ENCODE results near the gene NOL3. TPM values are rescaled to one million over a fixed set of nuclear protein-coding genes. Genes with fewer than 3 reads are reported as not detected.
A peak's percentile ranks its signal among the peaks of the same experiment; 100 is the strongest.

The NOL3 gene
- total and polyA plus RNA-seq, 9 of the 15 experiments (the other 6 are each of a cell fraction or from before 2014, with no cell fraction given): 0.45 to 14.0 (median 5.4) TPM

DNA sequence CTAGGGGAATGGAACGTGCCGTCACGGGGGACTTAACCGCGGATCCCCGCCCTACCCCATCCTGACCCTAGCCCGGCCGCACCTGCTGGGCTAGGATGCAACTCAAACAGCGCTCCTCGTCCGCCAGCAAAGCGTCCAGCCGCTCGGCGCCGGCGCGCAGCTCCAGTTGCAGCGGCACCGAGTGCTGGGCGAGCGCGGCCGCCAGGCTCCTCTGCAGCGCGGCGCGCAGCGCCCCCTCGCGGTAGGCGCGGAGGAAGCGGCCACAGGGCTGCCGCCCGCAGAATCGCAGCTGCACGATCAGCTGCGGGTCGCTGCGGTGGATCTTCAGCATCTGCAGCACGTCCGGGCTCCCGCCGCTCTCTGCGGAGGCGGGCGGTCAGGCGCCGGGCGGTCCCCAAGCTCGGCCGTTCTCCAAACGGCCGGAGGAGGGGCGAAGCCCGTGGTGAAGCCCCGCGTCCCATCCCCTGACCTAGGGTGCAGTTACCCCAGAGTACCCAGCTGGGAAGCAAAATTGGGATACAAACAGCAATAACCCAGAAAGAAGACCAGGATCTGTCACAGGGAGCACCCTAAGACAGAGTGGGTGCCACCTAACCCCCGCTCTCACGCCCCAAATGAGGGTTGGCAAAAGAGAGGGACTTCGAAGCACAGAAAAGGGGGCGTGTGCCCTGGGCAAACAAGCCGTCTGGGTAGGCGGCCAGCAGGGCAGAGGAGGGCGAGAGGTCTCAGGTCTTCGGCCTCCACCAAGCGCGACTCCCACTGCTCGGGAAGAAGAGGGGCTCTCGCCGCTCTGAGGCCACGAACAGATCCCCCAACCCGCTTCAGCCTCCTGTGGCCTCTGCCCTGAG is 14.8 kb upstream of the NOL3 start:
- CTCF ChIA-PET (ENCODE audit: low intra/inter-chr PET ratio): interaction anchor here (0.6 to 3.2 kb wide), 10 partner anchors 16 to 219 kb away, joined by 3 to 29 read pairs (median 3); no protein-coding TSS in a partner anchor
- DNase-seq (ENCODE audit: extremely low read depth in 1 of 4, low spot score in 3 of 4): peak; percentile 81 to 87 (median 84)
- intact Hi-C loops (cut with micrococcal nuclease) (loop anchor here (1.0 to 5.0 kb wide), 2 partner anchors 137 to 178 kb away; no protein-coding TSS in a partner anchor), in situ Hi-C loops (cut with MboI) (loop anchor here (5.0 to 25.0 kb wide), 2 partner anchors 138 to 193 kb away; partner anchors contain the start of gene CES3)
- Histone ChIP-seq H3K36me3 (ENCODE audit: control insufficient read depth, insufficient read depth, low read length) (no peaks in the 10 kb centered on the region; the same call in 2 of the 3 replicates), H3K4me1 (replicated peaks in 1 of 2; ENCODE audit: control insufficient read depth in 2 of 2, insufficient read depth in 2 of 2, low read length in 2 of 2) (peaks cover 16 to 53% of the 10 kb centered on the region in 2 experiments), H3K4me2 (ENCODE audit: insufficient read depth, low read length) (peak overlapping the region; percentile 65; the same call in 1 of the 2 replicates), H3K9ac (ENCODE audit: insufficient read depth in 1 of 2, low read depth in 2 of 2, low read length in 2 of 2) (peak overlapping the region in 1 of 2 experiments; percentile 78; a peak in 2 of 4 replicates), H3K9me1 (ENCODE audit: control insufficient read depth, insufficient read depth, low read length) (no peaks in the 10 kb centered on the region), H3K27ac (ENCODE audit: extremely low read depth, low read depth, low read length) (no peak overlapping the region), H3K79me2 (ENCODE audit: control insufficient read depth, insufficient read depth, low read length) (peaks cover 17% of the 10 kb centered on the region), H3K27me3 (ENCODE audit: control insufficient read depth in 2 of 2, insufficient read depth in 2 of 2, low read length in 2 of 2) (no peaks in the 10 kb centered on the region), H3K9me3 (replicated peaks; ENCODE audit: control insufficient read depth, insufficient read depth, low read depth, low read length) (no peaks in the 10 kb centered on the region), H4K20me1 (replicated peaks; ENCODE audit: control insufficient read depth, insufficient read depth, low read length) (peaks cover 16% of the 10 kb centered on the region), H3K4me3 (no peak overlapping the region), H2AFZ (ENCODE audit: low read depth, low read length) (no peak overlapping the region)
- WGBS (ENCODE audit: insufficient coverage, low coverage, missing lambda C conversion rate): 11% methylated on average over 49 of the region's 74 CpGs
- BruUV-seq (replicated peaks): no TSS peak
- peak; percentile 83 for ATAC-seq
- POLR2A ChIA-PET: interaction anchor here (0.6 to 1.3 kb wide), 7 partner anchors 21 to 372 kb away, joined by 3 to 4 read pairs (median 3); no protein-coding TSS in a partner anchor
- FAIRE-seq: peak; percentile 74
- no peak for TF ChIP-seq SNAPC5 (CRISPR knock-in tag; IDR thresholded peaks at IDR 0.05)
- no peak for TF ChIP-seq MCM2 (IDR thresholded peaks at IDR 0.05; ENCODE audit: low read depth)
- TF ChIP-seq, protein P1, sequence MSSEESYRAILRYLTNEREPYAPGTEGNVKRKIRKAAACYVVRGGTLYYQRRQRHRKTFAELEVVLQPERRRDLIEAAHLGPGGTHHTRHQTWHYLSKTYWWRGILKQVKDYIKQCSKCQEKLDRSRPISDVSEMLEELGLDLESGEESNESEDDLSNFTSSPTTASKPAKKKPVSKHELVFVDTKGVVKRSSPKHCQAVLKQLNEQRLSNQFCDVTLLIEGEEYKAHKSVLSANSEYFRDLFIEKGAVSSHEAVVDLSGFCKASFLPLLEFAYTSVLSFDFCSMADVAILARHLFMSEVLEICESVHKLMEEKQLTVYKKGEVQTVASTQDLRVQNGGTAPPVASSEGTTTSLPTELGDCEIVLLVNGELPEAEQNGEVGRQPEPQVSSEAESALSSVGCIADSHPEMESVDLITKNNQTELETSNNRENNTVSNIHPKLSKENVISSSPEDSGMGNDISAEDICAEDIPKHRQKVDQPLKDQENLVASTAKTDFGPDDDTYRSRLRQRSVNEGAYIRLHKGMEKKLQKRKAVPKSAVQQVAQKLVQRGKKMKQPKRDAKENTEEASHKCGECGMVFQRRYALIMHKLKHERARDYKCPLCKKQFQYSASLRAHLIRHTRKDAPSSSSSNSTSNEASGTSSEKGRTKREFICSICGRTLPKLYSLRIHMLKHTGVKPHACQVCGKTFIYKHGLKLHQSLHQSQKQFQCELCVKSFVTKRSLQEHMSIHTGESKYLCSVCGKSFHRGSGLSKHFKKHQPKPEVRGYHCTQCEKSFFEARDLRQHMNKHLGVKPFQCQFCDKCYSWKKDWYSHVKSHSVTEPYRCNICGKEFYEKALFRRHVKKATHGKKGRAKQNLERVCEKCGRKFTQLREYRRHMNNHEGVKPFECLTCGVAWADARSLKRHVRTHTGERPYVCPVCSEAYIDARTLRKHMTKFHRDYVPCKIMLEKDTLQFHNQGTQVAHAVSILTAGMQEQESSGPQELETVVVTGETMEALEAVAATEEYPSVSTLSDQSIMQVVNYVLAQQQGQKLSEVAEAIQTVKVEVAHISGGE (CRISPR knock-in tag; IDR thresholded peaks at IDR 0.05): no peak
- no peak for TF ChIP-seq ZNF12 (CRISPR knock-in tag; IDR thresholded peaks at IDR 0.05)
- TF ChIP-seq, protein P2, sequence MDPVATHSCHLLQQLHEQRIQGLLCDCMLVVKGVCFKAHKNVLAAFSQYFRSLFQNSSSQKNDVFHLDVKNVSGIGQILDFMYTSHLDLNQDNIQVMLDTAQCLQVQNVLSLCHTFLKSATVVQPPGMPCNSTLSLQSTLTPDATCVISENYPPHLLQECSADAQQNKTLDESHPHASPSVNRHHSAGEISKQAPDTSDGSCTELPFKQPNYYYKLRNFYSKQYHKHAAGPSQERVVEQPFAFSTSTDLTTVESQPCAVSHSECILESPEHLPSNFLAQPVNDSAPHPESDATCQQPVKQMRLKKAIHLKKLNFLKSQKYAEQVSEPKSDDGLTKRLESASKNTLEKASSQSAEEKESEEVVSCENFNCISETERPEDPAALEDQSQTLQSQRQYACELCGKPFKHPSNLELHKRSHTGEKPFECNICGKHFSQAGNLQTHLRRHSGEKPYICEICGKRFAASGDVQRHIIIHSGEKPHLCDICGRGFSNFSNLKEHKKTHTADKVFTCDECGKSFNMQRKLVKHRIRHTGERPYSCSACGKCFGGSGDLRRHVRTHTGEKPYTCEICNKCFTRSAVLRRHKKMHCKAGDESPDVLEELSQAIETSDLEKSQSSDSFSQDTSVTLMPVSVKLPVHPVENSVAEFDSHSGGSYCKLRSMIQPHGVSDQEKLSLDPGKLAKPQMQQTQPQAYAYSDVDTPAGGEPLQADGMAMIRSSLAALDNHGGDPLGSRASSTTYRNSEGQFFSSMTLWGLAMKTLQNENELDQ (CRISPR knock-in tag; IDR thresholded peaks at IDR 0.05; ENCODE audit: borderline replicate concordance): no peak
- no peak for TF ChIP-seq BDP1 (IDR thresholded peaks at IDR 0.05; ENCODE audit: insufficient read depth, insufficient read length)
- peak; percentile 53 for TF ChIP-seq MYC (IDR thresholded peaks at IDR 0.05; ENCODE audit: low read depth, low read length)
- no peak for TF ChIP-seq MYC (CRISPR knock-in tag; IDR thresholded peaks at IDR 0.05; ENCODE audit: borderline replicate concordance, low read depth)
- TF ChIP-seq CHCHD3 (CRISPR knock-in tag; IDR thresholded peaks at IDR 0.05): no peak
- no peak for TF ChIP-seq CREB1 (IDR thresholded peaks at IDR 0.05)
- TF ChIP-seq CREB1 (CRISPR knock-in tag; IDR thresholded peaks at IDR 0.05): no peak
- no peak for TF ChIP-seq FOXA1 (IDR thresholded peaks at IDR 0.05; ENCODE audit: borderline replicate concordance)
- TF ChIP-seq KLF16 (IDR thresholded peaks at IDR 0.05): no peak
- no peak for TF ChIP-seq SNIP1 (IDR thresholded peaks at IDR 0.05; ENCODE audit: low read depth)
- TF ChIP-seq ARID2 (IDR thresholded peaks at IDR 0.05): no peak
